ENCODE results near the gene OR2L2. TPM values are rescaled to one million over a fixed set of nuclear protein-coding genes. Genes with fewer than 3 reads are reported as not detected.

The OR2L2 gene, protein sequence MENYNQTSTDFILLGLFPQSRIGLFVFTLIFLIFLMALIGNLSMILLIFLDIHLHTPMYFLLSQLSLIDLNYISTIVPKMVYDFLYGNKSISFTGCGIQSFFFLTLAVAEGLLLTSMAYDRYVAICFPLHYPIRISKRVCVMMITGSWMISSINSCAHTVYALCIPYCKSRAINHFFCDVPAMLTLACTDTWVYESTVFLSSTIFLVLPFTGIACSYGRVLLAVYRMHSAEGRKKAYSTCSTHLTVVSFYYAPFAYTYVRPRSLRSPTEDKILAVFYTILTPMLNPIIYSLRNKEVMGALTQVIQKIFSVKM
- total RNA-seq = under 1 TPM; 0.11 TPM

GRCh38 chr1:248029770-248030169 is at the start of gene OR2L2:
TSS of gene OR2L2 (plus strand) at chr1:248030070. CDS start at chr1:248038268, 8,198 bp downstream.
- H3K4me1 Mint-ChIP-seq = no peaks in the 10 kb centered on the region
- no peak within 1 kb of the TSS for H3K4me3 Mint-ChIP-seq
- H3K36me3 Mint-ChIP-seq (ENCODE audit: low read depth) = no peaks in the 10 kb centered on the region
- no peak for ATAC-seq (replicated peaks)
- H3K9me3 Mint-ChIP-seq = peaks cover 16% of the 10 kb centered on the region
- no peaks in the 10 kb centered on the region for H3K27me3 Mint-ChIP-seq
- no peak within 1 kb of the TSS for H3K27ac Mint-ChIP-seq

- H3K27ac Mint-ChIP-seq = no peak overlapping the region
- no peak for ATAC-seq (replicated peaks)
- no peaks in the 10 kb centered on the region for H3K36me3 Mint-ChIP-seq (ENCODE audit: low read depth)
- H3K27me3 Mint-ChIP-seq = no peaks in the 10 kb centered on the region
- H3K4me3 Mint-ChIP-seq = no peak overlapping the region
- H3K4me1 Mint-ChIP-seq = no peaks in the 10 kb centered on the region
- H3K9me3 Mint-ChIP-seq = no peaks in the 10 kb centered on the region
Measured at GRCh38 chr1:247992986-247993385, 36.9 kb upstream of the OR2L2 start.

- no peaks in the 10 kb centered on the region for H3K36me3 Mint-ChIP-seq (ENCODE audit: low read depth)
- no peak for ATAC-seq (replicated peaks)
- no peaks in the 10 kb centered on the region for H3K27me3 Mint-ChIP-seq
- no peak overlapping the region for H3K4me3 Mint-ChIP-seq
- H3K27ac Mint-ChIP-seq = no peak overlapping the region
- H3K9me3 Mint-ChIP-seq = peaks cover 9% of the 10 kb centered on the region
- no peaks in the 10 kb centered on the region for H3K4me1 Mint-ChIP-seq
Measured at GRCh38 chr1:247998811-247999210, 31.1 kb upstream of the OR2L2 start.

- Mint-ChIP-seq H3K9me3 (peaks cover 10% of the 10 kb centered on the region), H3K27ac (no peak overlapping the region)
Measured at GRCh38 chr1:248000169-248000568, 29.7 kb upstream of the OR2L2 start.

DNA sequence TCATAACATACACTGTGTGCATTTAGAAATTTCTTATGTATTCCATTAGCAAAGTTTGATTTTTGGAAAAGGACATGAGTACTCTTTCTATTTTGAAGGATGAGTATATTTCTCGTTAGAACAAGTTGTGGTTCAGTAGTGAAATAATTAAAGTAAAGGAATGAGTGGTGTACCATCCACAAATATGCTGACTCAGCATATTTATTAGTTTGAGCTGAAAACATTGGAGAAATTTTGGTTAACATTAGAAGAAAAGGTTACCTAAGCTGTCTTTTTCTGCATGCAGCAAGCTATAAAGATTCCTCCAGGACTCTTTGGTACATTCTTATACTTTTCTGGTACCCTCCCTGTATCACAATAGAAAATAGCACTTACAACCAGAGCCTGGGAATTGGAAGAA is 22.1 kb upstream of the OR2L2 start:
- H3K4me1 Mint-ChIP-seq = no peaks in the 10 kb centered on the region
- H3K27ac Mint-ChIP-seq = no peak overlapping the region
- ATAC-seq (replicated peaks) = no peak
- H3K4me3 Mint-ChIP-seq = no peak overlapping the region
- H3K9me3 Mint-ChIP-seq = peaks cover 34% of the 10 kb centered on the region
- no peaks in the 10 kb centered on the region for H3K36me3 Mint-ChIP-seq (ENCODE audit: low read depth)
- H3K27me3 Mint-ChIP-seq = no peaks in the 10 kb centered on the region

More at GRCh38 chr1:248000169-248000568, 29.7 kb upstream of the OR2L2 start:
- no peaks in the 10 kb centered on the region for H3K4me1 Mint-ChIP-seq
- H3K4me3 Mint-ChIP-seq = no peak overlapping the region
- no peaks in the 10 kb centered on the region for H3K27me3 Mint-ChIP-seq
- ATAC-seq (replicated peaks) = peak; percentile 29
- no peaks in the 10 kb centered on the region for H3K36me3 Mint-ChIP-seq (ENCODE audit: low read depth)

GRCh38 chr1:248009681-248010080 is 20.2 kb upstream of the OR2L2 start:
- H3K4me1 Mint-ChIP-seq = no peaks in the 10 kb centered on the region
- no peak for ATAC-seq (replicated peaks)
- no peak overlapping the region for H3K27ac Mint-ChIP-seq
- H3K27me3 Mint-ChIP-seq = no peaks in the 10 kb centered on the region
- H3K36me3 Mint-ChIP-seq (ENCODE audit: low read depth) = no peaks in the 10 kb centered on the region
- H3K4me3 Mint-ChIP-seq = no peak overlapping the region
- H3K9me3 Mint-ChIP-seq = peaks cover 24% of the 10 kb centered on the region

GRCh38 chr1:248013229-248013710 is 16.6 kb upstream of the OR2L2 start, which contains the start of gene OR2L5:
TSS of gene OR2L5 (plus strand) at chr1:248013660. CDS start at chr1:248021948, 8,288 bp downstream.
- no peaks in the 10 kb centered on the region for H3K27me3 Mint-ChIP-seq
- no peaks in the 10 kb centered on the region for H3K4me1 Mint-ChIP-seq
- peaks cover 20% of the 10 kb centered on the region for H3K9me3 Mint-ChIP-seq
- no peak for ATAC-seq (replicated peaks)
- H3K27ac Mint-ChIP-seq = no peak within 1 kb of the TSS
- H3K4me3 Mint-ChIP-seq = no peak within 1 kb of the TSS
- no peaks in the 10 kb centered on the region for H3K36me3 Mint-ChIP-seq (ENCODE audit: low read depth)

GRCh38 chr1:248015803-248016202 is 14.1 kb upstream of the OR2L2 start:
- Mint-ChIP-seq H3K27ac (no peak overlapping the region), H3K4me1 (no peaks in the 10 kb centered on the region), H3K36me3 (ENCODE audit: low read depth) (no peaks in the 10 kb centered on the region), H3K4me3 (no peak overlapping the region), H3K27me3 (no peaks in the 10 kb centered on the region), H3K9me3 (peaks cover 5% of the 10 kb centered on the region)
- no peak for ATAC-seq (replicated peaks)

GRCh38 chr1:248045209-248045608 is 15.3 kb downstream of the OR2L2 start:
- ATAC-seq (replicated peaks) = no peak
- Mint-ChIP-seq H3K27me3 (no peaks in the 10 kb centered on the region), H3K4me3 (no peak overlapping the region), H3K9me3 (peaks cover 10% of the 10 kb centered on the region), H3K27ac (no peak overlapping the region), H3K36me3 (ENCODE audit: low read depth) (no peaks in the 10 kb centered on the region), H3K4me1 (no peaks in the 10 kb centered on the region)

DNA sequence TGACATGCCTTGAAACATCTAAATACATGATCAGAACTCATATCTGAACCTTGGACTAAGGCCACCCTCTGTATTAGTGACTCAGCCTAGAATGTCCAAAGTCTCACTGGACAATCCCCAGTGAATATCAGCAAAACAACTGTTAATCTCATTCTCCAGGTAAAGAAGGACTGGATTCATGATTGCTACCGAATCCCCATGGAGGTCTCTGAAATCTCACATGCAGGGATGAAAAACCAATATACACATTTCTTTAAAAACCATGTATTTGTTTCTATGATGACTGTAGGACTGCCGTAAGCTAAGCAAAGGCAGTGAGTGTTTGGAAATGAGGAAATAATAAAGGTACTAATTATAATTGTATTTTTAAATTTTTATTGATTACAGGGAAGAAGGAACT is 16.7 kb downstream of the OR2L2 start, which contains the start of gene OR2L3:
OR2L3 (plus strand) TSS at position 301 of the 400 bp plus-strand sequence. CDS start 13,846 bp downstream, outside the sequence.
- no peaks in the 10 kb centered on the region for H3K36me3 Mint-ChIP-seq (ENCODE audit: low read depth)
- no peaks in the 10 kb centered on the region for H3K4me1 Mint-ChIP-seq
- no peaks in the 10 kb centered on the region for H3K27me3 Mint-ChIP-seq
- no peak for ATAC-seq (replicated peaks)
- no peak within 1 kb of the TSS for H3K4me3 Mint-ChIP-seq
- peaks cover 10% of the 10 kb centered on the region for H3K9me3 Mint-ChIP-seq
- H3K27ac Mint-ChIP-seq = no peak within 1 kb of the TSS

GRCh38 chr1:248047008-248047407 is 17.1 kb downstream of the OR2L2 start:
- Mint-ChIP-seq H3K36me3 (ENCODE audit: low read depth) (no peaks in the 10 kb centered on the region), H3K27me3 (no peaks in the 10 kb centered on the region)
- ATAC-seq (replicated peaks) = no peak

DNA sequence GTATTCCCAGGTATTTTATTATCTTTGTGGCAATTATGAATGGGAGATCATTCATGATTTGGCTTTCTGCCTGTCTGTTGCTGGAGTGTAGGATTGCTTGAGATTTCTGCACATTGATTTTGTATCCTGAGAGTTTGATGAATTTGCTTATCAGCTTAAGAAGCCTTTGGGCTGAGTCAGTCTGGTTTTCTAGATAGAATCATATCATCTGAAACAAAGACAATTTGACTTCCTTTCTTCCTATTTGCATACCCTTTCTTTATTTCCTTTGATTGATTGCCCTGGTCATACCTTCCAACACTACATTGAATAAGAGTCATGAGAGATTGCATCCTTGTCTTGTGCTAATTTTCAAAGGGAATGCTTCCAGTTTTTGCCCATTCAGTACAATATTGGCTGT is 24.8 kb downstream of the OR2L2 start:
- Mint-ChIP-seq H3K4me1 (no peaks in the 10 kb centered on the region), H3K9me3 (peaks cover 6% of the 10 kb centered on the region), H3K27me3 (no peaks in the 10 kb centered on the region), H3K36me3 (ENCODE audit: low read depth) (no peaks in the 10 kb centered on the region), H3K27ac (no peak overlapping the region), H3K4me3 (no peak overlapping the region)
- ATAC-seq (replicated peaks) = no peak

More at GRCh38 chr1:248047008-248047407, 17.1 kb downstream of the OR2L2 start:
- no peaks in the 10 kb centered on the region for H3K4me1 Mint-ChIP-seq
- peaks cover 10% of the 10 kb centered on the region for H3K9me3 Mint-ChIP-seq
- no peak overlapping the region for H3K27ac Mint-ChIP-seq
- H3K4me3 Mint-ChIP-seq = no peak overlapping the region

GRCh38 chr1:248055261-248055660 is 25.4 kb downstream of the OR2L2 start:
- no peak for ATAC-seq (replicated peaks)
- Mint-ChIP-seq H3K36me3 (ENCODE audit: low read depth) (no peaks in the 10 kb centered on the region), H3K27me3 (no peaks in the 10 kb centered on the region), H3K4me3 (no peak overlapping the region), H3K4me1 (no peaks in the 10 kb centered on the region), H3K9me3 (peaks cover 6% of the 10 kb centered on the region), H3K27ac (no peak overlapping the region)

DNA sequence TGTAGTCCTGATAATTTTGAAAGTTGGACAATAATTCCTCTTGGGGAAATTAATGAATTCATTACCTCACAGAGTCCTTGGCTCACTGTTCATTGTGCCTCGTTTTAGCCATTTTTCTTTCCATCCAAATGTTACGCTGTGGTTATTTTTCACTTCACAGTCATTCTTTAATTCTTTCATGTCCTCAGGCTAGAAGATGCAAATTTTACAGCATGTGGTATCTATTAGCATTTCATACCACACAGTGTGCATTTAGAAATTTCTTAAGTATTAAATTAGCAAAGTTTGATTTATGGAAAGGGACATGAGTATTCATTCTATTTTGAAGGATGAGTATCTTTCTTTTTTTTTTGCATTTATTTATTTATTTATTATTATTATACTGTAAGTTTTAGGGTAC is 35.2 kb downstream of the OR2L2 start:
- no peak for ATAC-seq (replicated peaks)
- Mint-ChIP-seq H3K4me1 (no peaks in the 10 kb centered on the region), H3K9me3 (peaks cover 18% of the 10 kb centered on the region), H3K4me3 (no peak overlapping the region), H3K36me3 (ENCODE audit: low read depth) (no peaks in the 10 kb centered on the region), H3K27ac (no peak overlapping the region), H3K27me3 (no peaks in the 10 kb centered on the region)

GRCh38 chr1:248065604-248066003 is 35.7 kb downstream of the OR2L2 start:
- Mint-ChIP-seq H3K9me3 (peaks cover 15% of the 10 kb centered on the region), H3K4me3 (no peak overlapping the region), H3K27ac (no peak overlapping the region), H3K4me1 (no peaks in the 10 kb centered on the region), H3K27me3 (no peaks in the 10 kb centered on the region), H3K36me3 (ENCODE audit: low read depth) (no peaks in the 10 kb centered on the region)
- no peak for ATAC-seq (replicated peaks)

Data from activated T-helper 17 cell treated with anti-CD3 and anti-CD28 coated beads, Interleukin-2, amount 50 U/mL, for 72 hours (primary cell).